Bronchial epithelial cell (primary cell): ENCODE measurements around the gene SDF2. TPM values are rescaled to one million over a fixed set of nuclear protein-coding genes. Genes with fewer than 3 reads are reported as not detected.

ENCODE experiments used
- DNase-seq: peaks from one replicate; pipeline ENCODE4 v3.0.0-alpha.2; 2010; ENCODE audit warnings: low read depth
- FAIRE-seq: peaks from 2 replicates; lab custom pipeline; 2011; peaks lifted over from hg19 to GRCh38; lab: Jason Lieb, UNC
- H3K27me3 ChIP-seq: 2 replicates; pipeline ENCODE4 v1.5.1; 2011; ENCODE audit warnings: low read length; ENCODE audit not compliant: control insufficient read depth, insufficient read depth
- H3K36me3 ChIP-seq: 2 replicates; pipeline ENCODE4 v1.5.1; 2011; ENCODE audit warnings: low read length; ENCODE audit not compliant: control insufficient read depth, insufficient read depth
- H3K4me3 ChIP-seq: 2 replicates; pipeline ENCODE4 v1.5.1; 2011; ENCODE audit warnings: mild to moderate bottlenecking, low read depth, low read length, control low read depth
- CTCF ChIP-seq: IDR thresholded peaks from 2 replicates; pipeline ENCODE4 v1.5.1; 2011; ENCODE audit warnings: mild to moderate bottlenecking, moderate library complexity, low read length, control low read depth, inconsistent platforms; ENCODE audit not compliant: insufficient read depth, severe bottlenecking
- total RNA-seq: library from RNA; depleted of rRNA; stranded (reverse); fragments of >200 nt; gene quantifications from 2 replicates; pipeline ENCODE4 v1.2.1, GENCODE V29; 2014

Gene SDF2
- total RNA-seq, 1 donor from 2014 or later, result 50.8 TPM

- DNase-seq (no peak), FAIRE-seq (no peak)
- Histone ChIP-seq H3K36me3 (peaks cover 20% of the 10 kb centered on the region), H3K27me3 (no peaks in the 10 kb centered on the region), H3K4me3 (no peak overlapping the region)
- TF ChIP-seq CTCF, result no peak
Measured at GRCh38 chr17:28646039-28646754, 15.5 kb downstream of the SDF2 start.

- TF ChIP-seq CTCF, result no peak
- no peak for DNase-seq
- peak overlapping the region; percentile 64 for H3K4me3 ChIP-seq
- no peak for FAIRE-seq
- H3K27me3 ChIP-seq, result no peaks in the 10 kb centered on the region
- H3K36me3 ChIP-seq, result peaks cover 20% of the 10 kb centered on the region
Measured at GRCh38 chr17:28645576-28645939, 16.1 kb downstream of the SDF2 start.

- TF ChIP-seq CTCF, result no peak
- H3K4me3 ChIP-seq, result peak within 1 kb of the TSS; percentile 64
- FAIRE-seq, result no peak
- peaks cover 23% of the 10 kb centered on the region for H3K36me3 ChIP-seq
- DNase-seq, result peak; percentile 85
- no peaks in the 10 kb centered on the region for H3K27me3 ChIP-seq
Measured at GRCh38 chr17:28644787-28645575, 16.7 kb downstream of the SDF2 start, which contains the start of gene BLTP2. TSS of gene BLTP2 (minus strand) at chr17:28645158. CDS start at chr17:28645056, 102 bp downstream.

GRCh38 chr17:28643983-28644786 is 17.5 kb downstream of the SDF2 start:
- no peak for FAIRE-seq

More at GRCh38 chr17:28643983-28644786, 17.5 kb downstream of the SDF2 start:
- peak; percentile 62 for TF ChIP-seq CTCF
- H3K36me3 ChIP-seq, result peaks cover 28% of the 10 kb centered on the region
- H3K4me3 ChIP-seq, result peak overlapping the region; percentile 64
- no peaks in the 10 kb centered on the region for H3K27me3 ChIP-seq
- peak; percentile 53 for DNase-seq
